GM12878 (cell line): Measurements from ENCODE around the gene SEC24C. TPM values are rescaled to one million over a fixed set of nuclear protein-coding genes. Genes with fewer than 3 reads are reported as not detected.

Experiments used
- ATAC-seq: fragments of 200-7000 bp; cut with Tn5 transposase; 3 replicates; pipeline ENCODE4 v1.9.1; 2020; ENCODE audit warnings: mild to moderate bottlenecking, moderate library complexity
- BruUV-seq: library from RNA; stranded (reverse); fragments of 400-500 nt; replicated peaks from 2 replicates; lab custom pipeline; 2021; lab: Mats Ljungman, UMichigan
- CTCF ChIA-PET: fragments of 300-600 bp; sonication (Branson Sonifier 250); formaldehyde crosslinking; extraction: SDS; loops from one replicate; lab custom pipeline; 2021; ENCODE audit warnings: inconsistent platforms; lab: Yijun Ruan, JAX
- POLR2A ChIA-PET: fragments of 350-600 bp; formaldehyde crosslinking; extraction: SDS; loops from one replicate; lab custom pipeline; 2021; ENCODE audit warnings: inconsistent platforms; lab: Charles Lee
- RAD21 ChIA-PET: fragments of 300-600 bp; sonication (Branson Sonifier 250); formaldehyde crosslinking; loops from one replicate; lab custom pipeline; 2023; ENCODE audit warnings: antibody characterized with exemption; ENCODE audit not compliant: unreplicated experiment; lab: Charles Lee
- SMC1A ChIA-PET: fragments of 300-600 bp; sonication (Branson Sonifier 250); formaldehyde crosslinking; loops from one replicate; lab custom pipeline; 2023; ENCODE audit not compliant: unreplicated experiment, uncharacterized antibody; lab: Charles Lee
- DNase-seq: peaks from one replicate; pipeline ENCODE4 v3.0.0-alpha.2; 2011; ENCODE audit warnings: low read depth, low spot score
- FAIRE-seq: peaks from 3 replicates; lab custom pipeline; 2011; peaks lifted over from hg19 to GRCh38; lab: Jason Lieb, UNC
- H2AFZ ChIP-seq: 2 replicates; pipeline ENCODE4 v1.6.0; 2011; ENCODE audit warnings: low read depth, low read length, control low read depth; ENCODE audit not compliant: control insufficient read depth
- H3K27ac ChIP-seq: 2 replicates; pipeline ENCODE4 v1.5.1; 2011; ENCODE audit warnings: control low read depth; ENCODE audit not compliant: control insufficient read depth, insufficient read depth
- H3K27me3 ChIP-seq, 2 experiments: replicated peaks in 1 of 2; 2 replicates each; pipeline versions ENCODE4 v1.6.0 to v1.6.1; 2011; ENCODE audit warnings: low read length in 1 of 2; ENCODE audit not compliant: control insufficient read depth in 2 of 2, insufficient read depth in 2 of 2
- H3K36me3 ChIP-seq, 2 experiments: 2 replicates each; pipeline ENCODE4 v1.5.1; 2011; ENCODE audit warnings: low read length in 1 of 2; ENCODE audit not compliant: control insufficient read depth in 2 of 2, insufficient read depth in 2 of 2
- H3K4me1 ChIP-seq: 2 replicates; pipeline ENCODE4 v1.6.1; 2011; ENCODE audit warnings: mild to moderate bottlenecking, low read length, moderate library complexity, mixed read lengths; ENCODE audit not compliant: control insufficient read depth, insufficient read depth
- H3K4me2 ChIP-seq: 2 replicates; pipeline ENCODE4 v1.6.0; 2011; ENCODE audit warnings: control low read depth; ENCODE audit not compliant: control insufficient read depth, insufficient read depth
- H3K4me3 ChIP-seq: fragments of 200-600 bp; sonication (generic); 2 replicates; pipeline ENCODE4 v1.5.1; 2016
- H3K79me2 ChIP-seq: 2 replicates; pipeline ENCODE4 v1.6.0; 2011; ENCODE audit warnings: low read length; ENCODE audit not compliant: control insufficient read depth, insufficient read depth
- H3K9ac ChIP-seq: 2 replicates; pipeline ENCODE4 v1.8.0; 2011; ENCODE audit warnings: low read length, control low read depth, mixed read lengths; ENCODE audit not compliant: control insufficient read depth, insufficient read depth
- H3K9me3 ChIP-seq: replicated peaks from 3 replicates; pipeline ENCODE4 v1.5.1; 2011; ENCODE audit warnings: mild to moderate bottlenecking, low read length; ENCODE audit not compliant: control insufficient read depth, insufficient read depth
- H4K20me1 ChIP-seq: 2 replicates; pipeline ENCODE4 v1.6.0; 2011; ENCODE audit not compliant: control insufficient read depth, insufficient read depth
- E4F1 ChIP-seq: fragments of 450-650 bp; IDR thresholded peaks from 2 replicates; pipeline ENCODE4 v1.6.1; 2018; ENCODE audit warnings: borderline replicate concordance, mild to moderate bottlenecking; ENCODE audit not compliant: partially characterized antibody
- EZH2 ChIP-seq: IDR thresholded peaks from 2 replicates; pipeline ENCODE4 v1.6.1; 2012; ENCODE audit warnings: low read depth, mild to moderate bottlenecking, control low read depth, inconsistent platforms, low read length, borderline replicate concordance; ENCODE audit not compliant: control insufficient read depth
- IKZF1 ChIP-seq: fragments of 450-650 bp; conservative IDR thresholded peaks from 2 replicates; pipeline ENCODE4 v1.6.1; 2017; ENCODE audit warnings: antibody characterized with exemption, mild to moderate bottlenecking
- JUNB ChIP-seq: IDR thresholded peaks from 2 replicates; pipeline ENCODE4 v1.6.1; 2016; ENCODE audit warnings: antibody characterized with exemption, mild to moderate bottlenecking
- MLLT1 ChIP-seq: fragments of 450-650 bp; IDR thresholded peaks from 2 replicates; pipeline ENCODE4 v1.6.1; 2016; ENCODE audit warnings: mild to moderate bottlenecking
- MXI1 ChIP-seq: fragments of 150-350 bp; IDR thresholded peaks from 2 replicates; pipeline ENCODE4 v1.6.1; 2011; ENCODE audit warnings: low read depth, mild to moderate bottlenecking, inconsistent platforms, low read length, improper control_type of control experiment
- NKRF ChIP-seq: fragments of 450-650 bp; conservative IDR thresholded peaks from 2 replicates; pipeline ENCODE4 v1.6.1; 2017; ENCODE audit warnings: mild to moderate bottlenecking, moderate library complexity
- PAX8 ChIP-seq: fragments of 450-650 bp; IDR thresholded peaks from 2 replicates; pipeline ENCODE4 v1.6.1; 2017; ENCODE audit warnings: mild to moderate bottlenecking, moderate library complexity
- RAD51 ChIP-seq: fragments of 450-650 bp; IDR thresholded peaks from 2 replicates; pipeline ENCODE4 v1.6.1; 2016; ENCODE audit warnings: moderate library complexity, mild to moderate bottlenecking, inconsistent platforms
- RUNX3 ChIP-seq: IDR thresholded peaks from 2 replicates; pipeline ENCODE4 v1.6.1; 2012; ENCODE audit warnings: low read length, inconsistent platforms
- WRNIP1 ChIP-seq: IDR thresholded peaks from 2 replicates; pipeline ENCODE4 v1.6.1; 2011; ENCODE audit warnings: low read depth, low read length, improper control_type of control experiment, borderline replicate concordance
- YY1 ChIP-seq: IDR thresholded peaks from 2 replicates; pipeline ENCODE4 v1.6.1; 2011; ENCODE audit warnings: low read depth, mild to moderate bottlenecking, low read length
- WGBS: methylation state at CpG from one replicate; pipeline ENCODE4 v1.1.6; 2016; ENCODE audit warnings: low lambda C conversion rate; ENCODE audit not compliant: insufficient replicate concordance, insufficient coverage; ENCODE audit errors: missing lambda C conversion rate; 5-methylcytosine and 5-hydroxymethylcytosine counted together
- in situ Hi-C: fragments of 300-500 bp; cut with MboI; formaldehyde crosslinking; loops from 9 replicates; pipeline ENCODE4 v1.14.3; 2018; ENCODE audit warnings: mixed read lengths
- intact Hi-C: fragments of 100-400 bp; cut with micrococcal nuclease; formaldehyde crosslinking; loops from one replicate; pipeline ENCODE4 v1.14.2; 2022; ENCODE audit not compliant: unreplicated experiment
- polyA plus RNA-seq, 11 experiments: library from polyadenylated mRNA; depleted of rRNA in 4 of 11; unstranded in 6 of 11; stranded (reverse) in 5 of 11; fragments of >200 nt; fragmentation: Nextera tagmentation in 4 of 11; fragmentation: Illumina TruSeq in 1 of 11; extraction: Ambion mirVana in 4 of 11; extraction: Trizol in 1 of 11; gene quantifications; 1 replicate in 1 of 11; 2 replicates in 10 of 11; pipeline versions ENCODE4 v1.2.1 to v1.2.3, GENCODE V29; 2011 to 2016; ENCODE audit warnings: inconsistent platforms in 2 of 11, missing spikeins in 2 of 11, low read depth in 1 of 11
- total RNA-seq, 4 experiments: library from RNA; depleted of rRNA in 3 of 4; stranded (reverse); fragments of >200 nt in 3 of 4; fragmentation: Illumina TruSeq in 1 of 4; extraction: Trizol in 1 of 4; gene quantifications; 2 replicates each; pipeline versions ENCODE4 v1.2.1 to v1.2.3, GENCODE V29; 2013 to 2021

The SEC24C gene
- total and polyA plus RNA-seq, 10 of the 15 experiments (the other 5 are each of a cell fraction or from before 2014, with no cell fraction given): 12.7 to 117 (median 73.8) TPM

- TF ChIP-seq NKRF: 0 out of 2 replicates have a peak, but pooled peaks have one; percentile 31
- 0 out of 2 replicates have a peak, but pooled peaks have one; percentile 9 for TF ChIP-seq IKZF1
- TF ChIP-seq MLLT1: peak; percentile 56; the same call in 1 of the 2 replicates
- no peak for TF ChIP-seq WRNIP1
- peak; percentile 40; the same call in 1 of the 2 replicates for TF ChIP-seq MXI1
- no peak for TF ChIP-seq JUNB
Observed at GRCh38 chr10:73774637-73775036, 30.5 kb downstream of the SEC24C start (continued).

- DNase-seq (no peak), FAIRE-seq (no peak), ATAC-seq (no peak)
- SMC1A ChIA-PET: interaction anchor here (0.9 to 2.3 kb wide), 2 partner anchors 25 to 48 kb away, joined by 3 to 6 read pairs; no protein-coding TSS in a partner anchor
- Histone ChIP-seq H3K4me2 (no peak overlapping the region), H3K4me3 (0 out of 2 replicates have a peak overlapping the region, but pooled peaks have one; percentile 40), H3K27ac (no peak overlapping the region), H3K9me3 (no peaks in the 10 kb centered on the region), H3K9ac (no peak overlapping the region), H3K27me3 (no peaks in the 10 kb centered on the region), H3K4me1 (peaks cover 5% of the 10 kb centered on the region), H3K36me3 (peaks cover 2 to 7% of the 10 kb centered on the region in 2 experiments; a peak in 3 of 4 replicates), H3K79me2 (peaks cover 76% of the 10 kb centered on the region), H2AFZ (no peak overlapping the region), H4K20me1 (no peaks in the 10 kb centered on the region)
- in situ Hi-C loops (no loop called here), intact Hi-C loops (no loop called here)
- BruUV-seq: no TSS peak
- WGBS: 95% methylated on average over 4 of the region's 5 CpGs
- CTCF ChIA-PET: interaction anchor here (0.7 to 2.1 kb wide), 3 partner anchors 30 to 1342 kb away, joined by 3 to 6 read pairs (median 4); no protein-coding TSS in a partner anchor
- RAD21 ChIA-PET: interaction anchor here (0.7 to 1.7 kb wide), 3 partner anchors 16 to 98 kb away, joined by 3 to 8 read pairs (median 3); no protein-coding TSS in a partner anchor
- POLR2A ChIA-PET: interaction anchor here (0.6 to 1.3 kb wide), 6 partner anchors 8 to 912 kb away, joined by 4 to 8 read pairs (median 6); no protein-coding TSS in a partner anchor
- TF ChIP-seq PAX8 (no peak), YY1 (no peak), RAD51 (no peak), RUNX3 (no peak), NKRF (no peak), E4F1 (no peak), EZH2 (no peak)
Observed at GRCh38 chr10:73779018-73779417, 34.8 kb downstream of the SEC24C start.
